Body of pancreas (tissue), 4 donors: ENCODE results near the gene RXRA.

Experiments used
- POLR2A ChIP-seq, 3 donors: fragments of 450-650 bp; IDR thresholded peaks; one replicate each; pipeline ENCODE4 v1.6.1; 2016; ENCODE audit warnings: antibody characterized with exemption in 3 of 3, mild to moderate bottlenecking in 2 of 3
- TF ChIP-seq, protein P1 (sequence below), 7 experiments: fragments of 450-650 bp in 4 of 7; fragments of 200-600 bp in 3 of 7; sonication (generic) in 3 of 7; IDR thresholded peaks; one replicate each; pipeline ENCODE4 v1.5.1; 2016 to 2019; ENCODE audit warnings: antibody characterized with exemption in 7 of 7

DNA sequence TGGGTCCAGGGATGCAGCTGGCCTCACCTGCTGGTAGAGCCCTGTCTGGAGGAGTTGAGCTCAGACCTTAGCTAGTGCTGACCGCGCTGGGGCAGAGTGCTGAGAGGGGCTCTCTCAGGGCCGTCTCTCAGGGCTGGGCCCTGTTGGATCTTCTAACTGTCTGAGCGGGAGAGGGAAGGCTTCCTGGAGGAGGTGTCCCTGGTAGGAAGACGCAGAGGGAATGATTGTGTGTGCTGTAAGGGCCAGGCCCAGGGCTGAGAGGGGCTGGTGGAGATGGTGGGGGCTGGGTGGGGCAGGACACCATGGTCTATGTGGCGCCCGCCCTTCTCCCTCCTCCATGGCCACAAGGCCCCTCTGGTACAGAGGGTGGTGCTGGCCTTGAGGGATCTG, 55.0 kb downstream of the RXRA start:
- TF ChIP-seq, protein P1, sequence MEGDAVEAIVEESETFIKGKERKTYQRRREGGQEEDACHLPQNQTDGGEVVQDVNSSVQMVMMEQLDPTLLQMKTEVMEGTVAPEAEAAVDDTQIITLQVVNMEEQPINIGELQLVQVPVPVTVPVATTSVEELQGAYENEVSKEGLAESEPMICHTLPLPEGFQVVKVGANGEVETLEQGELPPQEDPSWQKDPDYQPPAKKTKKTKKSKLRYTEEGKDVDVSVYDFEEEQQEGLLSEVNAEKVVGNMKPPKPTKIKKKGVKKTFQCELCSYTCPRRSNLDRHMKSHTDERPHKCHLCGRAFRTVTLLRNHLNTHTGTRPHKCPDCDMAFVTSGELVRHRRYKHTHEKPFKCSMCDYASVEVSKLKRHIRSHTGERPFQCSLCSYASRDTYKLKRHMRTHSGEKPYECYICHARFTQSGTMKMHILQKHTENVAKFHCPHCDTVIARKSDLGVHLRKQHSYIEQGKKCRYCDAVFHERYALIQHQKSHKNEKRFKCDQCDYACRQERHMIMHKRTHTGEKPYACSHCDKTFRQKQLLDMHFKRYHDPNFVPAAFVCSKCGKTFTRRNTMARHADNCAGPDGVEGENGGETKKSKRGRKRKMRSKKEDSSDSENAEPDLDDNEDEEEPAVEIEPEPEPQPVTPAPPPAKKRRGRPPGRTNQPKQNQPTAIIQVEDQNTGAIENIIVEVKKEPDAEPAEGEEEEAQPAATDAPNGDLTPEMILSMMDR (IDR thresholded peaks at IDR 0.05): no peak
- no peak for TF ChIP-seq POLR2A (IDR thresholded peaks at IDR 0.05)
